Esophagus mucosa (tissue), 1 donor: ENCODE measurements around the gene S100A1. TPM values are rescaled to one million over a fixed set of nuclear protein-coding genes. Genes with fewer than 3 reads are reported as not detected.
"Not testable (repeated sequence)": the region's sequence is repeated elsewhere in the genome, so short reads cannot be mapped to it uniquely, and the experiment has no call there.

Source experiments
- ATAC-seq: fragments of 200-7000 bp; cut with Tn5 transposase; one replicate; pipeline ENCODE4 v1.9.1; 2020
- total RNA-seq: library from RNA; stranded (reverse); gene quantifications from one replicate; pipeline ENCODE4 v1.2.4, GENCODE V29; 2023
- donor health status: DM: yes; HTN: yes; CAD: no.

The S100A1 gene
- total RNA-seq, 1 donor from 2014 or later = 0.44 TPM

GRCh38 chr1:153631047-153632022 lies 3.1 kb downstream of the S100A1 start:
- ATAC-seq = no peak

- peak; percentile 20 for ATAC-seq
Measured at GRCh38 chr1:153633161-153633753, 5.0 kb downstream of the S100A1 start.

GRCh38 chr1:153633754-153634665 lies 5.8 kb downstream of the S100A1 start, which contains the start of gene CHTOP:
Gene CHTOP (plus strand): TSS chr1:153634066. CDS start chr1:153636589, 2,523 bp downstream.
- peak; percentile 97 for ATAC-seq

- no peak for ATAC-seq
Measured at GRCh38 chr1:153635872-153636271, 7.6 kb downstream of the S100A1 start.

- no peak for ATAC-seq
Measured at GRCh38 chr1:153636312-153636711, 8.1 kb downstream of the S100A1 start.

- no peak for ATAC-seq
Measured at GRCh38 chr1:153638261-153638660, 10.0 kb downstream of the S100A1 start.

- no peak for ATAC-seq
Measured at GRCh38 chr1:153639280-153639679, 11.0 kb downstream of the S100A1 start.

- ATAC-seq = not testable (repeated sequence)
Measured at GRCh38 chr1:153640213-153640612, 12.0 kb downstream of the S100A1 start.

GRCh38 chr1:153640861-153641260 lies 12.6 kb downstream of the S100A1 start:
- ATAC-seq = no peak

- peak; percentile 11 for ATAC-seq
Measured at GRCh38 chr1:153642161-153642560, 13.9 kb downstream of the S100A1 start.

GRCh38 chr1:153643100-153643499 lies 14.9 kb downstream of the S100A1 start:
- no peak for ATAC-seq

GRCh38 chr1:153643816-153644215 lies 15.6 kb downstream of the S100A1 start:
- no peak for ATAC-seq

GRCh38 chr1:153646672-153647345 lies 18.6 kb downstream of the S100A1 start:
- no peak for ATAC-seq

- ATAC-seq = no peak
Measured at GRCh38 chr1:153647346-153647714, 19.1 kb downstream of the S100A1 start.

- ATAC-seq = peak; percentile 24
Measured at GRCh38 chr1:153648000-153648643, 19.9 kb downstream of the S100A1 start.

- no peak for ATAC-seq
Measured at GRCh38 chr1:153649137-153649862, 21.1 kb downstream of the S100A1 start.

GRCh38 chr1:153649863-153650235 lies 21.6 kb downstream of the S100A1 start:
- peak; percentile 2 for ATAC-seq

GRCh38 chr1:153651771-153652170 lies 23.5 kb downstream of the S100A1 start:
- ATAC-seq = no peak

- ATAC-seq = peak; percentile 60
Measured at GRCh38 chr1:153652805-153653500, 24.7 kb downstream of the S100A1 start.

GRCh38 chr1:153655333-153655732 lies 27.1 kb downstream of the S100A1 start:
- ATAC-seq = no peak
